ENCODE measurements around the gene UBE2K. TPM values are rescaled to one million over a fixed set of nuclear protein-coding genes. Genes with fewer than 3 reads are reported as not detected.

Gene UBE2K
- total RNA-seq, 1 donor from 2014 or later, result 96.7 TPM

GRCh38 chr4:39750216-39750615 lies 52.3 kb downstream of the UBE2K start:
- no peaks in the 10 kb centered on the region for H3K36me3 Mint-ChIP-seq (ENCODE audit: unreplicated experiment)
- H3K4me3 Mint-ChIP-seq (ENCODE audit: unreplicated experiment), result no peak overlapping the region
- DNase-seq, result no peak
- H3K9me3 Mint-ChIP-seq (ENCODE audit: unreplicated experiment), result peaks cover 3% of the 10 kb centered on the region
- H3K27me3 Mint-ChIP-seq (ENCODE audit: unreplicated experiment), result no peaks in the 10 kb centered on the region
- TF ChIP-seq CTCF (IDR thresholded peaks at IDR 0.05; ENCODE audit: partially characterized antibody, unreplicated experiment), result no peak
- peaks cover 3% of the 10 kb centered on the region for H3K4me1 Mint-ChIP-seq (ENCODE audit: low read depth, unreplicated experiment)
- no peak overlapping the region for H3K27ac Mint-ChIP-seq (ENCODE audit: unreplicated experiment)

DNA sequence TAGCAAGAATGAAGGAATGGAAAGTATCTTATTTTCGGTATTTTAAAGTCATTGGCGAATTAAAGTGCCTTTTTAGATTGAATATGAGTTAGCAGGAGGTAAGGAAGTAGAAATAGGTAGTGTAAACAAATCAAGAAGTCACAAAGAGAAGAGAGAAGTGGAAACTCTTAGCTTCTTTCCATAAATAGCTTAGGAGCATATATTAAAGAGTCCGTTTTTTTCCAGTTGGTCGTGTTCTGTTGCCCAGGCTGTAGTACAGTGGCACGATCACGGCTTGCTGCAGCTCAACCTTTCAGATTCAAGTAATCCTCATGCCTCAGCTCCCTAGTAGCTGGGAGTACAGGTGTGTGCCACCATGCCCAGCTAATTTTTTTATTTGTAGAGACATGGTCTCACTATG lies 56.4 kb downstream of the UBE2K start:
- TF ChIP-seq CTCF (IDR thresholded peaks at IDR 0.05; ENCODE audit: partially characterized antibody, unreplicated experiment), result no peak
- H3K27ac Mint-ChIP-seq (ENCODE audit: unreplicated experiment), result no peak overlapping the region

GRCh38 chr4:39756159-39756558 lies 58.2 kb downstream of the UBE2K start:
- H3K4me3 Mint-ChIP-seq (ENCODE audit: unreplicated experiment), result no peak overlapping the region
- TF ChIP-seq CTCF (IDR thresholded peaks at IDR 0.05; ENCODE audit: partially characterized antibody, unreplicated experiment), result no peak

More for the DNA sequence above, 56.4 kb downstream of the UBE2K start:
- Mint-ChIP-seq H3K36me3 (ENCODE audit: unreplicated experiment) (no peaks in the 10 kb centered on the region), H3K27me3 (ENCODE audit: unreplicated experiment) (no peaks in the 10 kb centered on the region), H3K4me3 (ENCODE audit: unreplicated experiment) (no peak overlapping the region), H3K9me3 (ENCODE audit: unreplicated experiment) (peaks cover 3% of the 10 kb centered on the region), H3K4me1 (ENCODE audit: low read depth, unreplicated experiment) (no peaks in the 10 kb centered on the region)
- DNase-seq, result no peak

GRCh38 chr4:39758176-39758575 lies 60.2 kb downstream of the UBE2K start:
- peaks cover 3% of the 10 kb centered on the region for H3K9me3 Mint-ChIP-seq (ENCODE audit: unreplicated experiment)
- H3K27ac Mint-ChIP-seq (ENCODE audit: unreplicated experiment), result no peak overlapping the region
- no peaks in the 10 kb centered on the region for H3K4me1 Mint-ChIP-seq (ENCODE audit: low read depth, unreplicated experiment)
- H3K4me3 Mint-ChIP-seq (ENCODE audit: unreplicated experiment), result no peak overlapping the region
- no peak for TF ChIP-seq CTCF (IDR thresholded peaks at IDR 0.05; ENCODE audit: partially characterized antibody, unreplicated experiment)
- no peaks in the 10 kb centered on the region for H3K27me3 Mint-ChIP-seq (ENCODE audit: unreplicated experiment)
- no peak for DNase-seq
- no peaks in the 10 kb centered on the region for H3K36me3 Mint-ChIP-seq (ENCODE audit: unreplicated experiment)

More at GRCh38 chr4:39756159-39756558, 58.2 kb downstream of the UBE2K start:
- Mint-ChIP-seq H3K4me1 (ENCODE audit: low read depth, unreplicated experiment) (no peaks in the 10 kb centered on the region), H3K9me3 (ENCODE audit: unreplicated experiment) (peaks cover 3% of the 10 kb centered on the region), H3K27me3 (ENCODE audit: unreplicated experiment) (no peaks in the 10 kb centered on the region), H3K36me3 (ENCODE audit: unreplicated experiment) (no peaks in the 10 kb centered on the region), H3K27ac (ENCODE audit: unreplicated experiment) (no peak overlapping the region)
- no peak for DNase-seq

DNA sequence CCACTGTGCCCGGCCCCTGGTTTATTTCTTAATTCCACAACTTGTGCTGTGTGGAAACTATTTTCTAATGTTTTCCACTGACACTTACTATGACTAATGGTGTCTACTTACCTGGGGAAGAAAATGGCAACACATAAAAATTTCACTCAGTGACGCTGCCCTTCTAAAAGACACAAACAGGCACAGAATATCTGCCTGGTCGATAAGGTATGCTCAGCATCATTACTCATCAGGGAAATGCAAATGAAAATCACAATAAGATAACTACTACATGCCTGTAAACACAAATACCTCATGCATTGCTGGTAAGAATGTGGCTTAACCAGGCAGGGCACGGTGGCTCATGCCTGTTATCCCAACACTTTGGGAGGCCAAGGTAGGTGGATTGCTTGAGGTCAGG lies 61.6 kb downstream of the UBE2K start:
- peaks cover 5% of the 10 kb centered on the region for H3K27me3 Mint-ChIP-seq (ENCODE audit: unreplicated experiment)
- no peaks in the 10 kb centered on the region for H3K9me3 Mint-ChIP-seq (ENCODE audit: unreplicated experiment)
- H3K4me3 Mint-ChIP-seq (ENCODE audit: unreplicated experiment), result no peak overlapping the region
- TF ChIP-seq CTCF (IDR thresholded peaks at IDR 0.05; ENCODE audit: partially characterized antibody, unreplicated experiment), result no peak
- no peak for DNase-seq
- no peaks in the 10 kb centered on the region for H3K36me3 Mint-ChIP-seq (ENCODE audit: unreplicated experiment)
- H3K4me1 Mint-ChIP-seq (ENCODE audit: low read depth, unreplicated experiment), result no peaks in the 10 kb centered on the region
- H3K27ac Mint-ChIP-seq (ENCODE audit: unreplicated experiment), result no peak overlapping the region
